HEK293T (cell line): ENCODE measurements around the gene IGSF1.

Experiments
- CTCF ChIA-PET: fragments of 350-600 bp; formaldehyde crosslinking; extraction: SDS; loops from one replicate; lab custom pipeline; 2021; ENCODE audit warnings: antibody characterized with exemption, inconsistent platforms; lab: Yijun Ruan, JAX
- POLR2A ChIA-PET: fragments of 350-600 bp; formaldehyde crosslinking; extraction: SDS; loops from one replicate; lab custom pipeline; 2020; ENCODE audit warnings: antibody characterized with exemption, inconsistent platforms; lab: Yijun Ruan, JAX
- DNase-seq: peaks from one replicate; pipeline ENCODE4 v3.0.0; 2012; ENCODE audit warnings: mixed read lengths; ENCODE audit errors: extremely low spot score
- ARNT ChIP-seq: fragments of 450-650 bp; IDR thresholded peaks from 2 replicates; pipeline ENCODE4 v1.6.1; 2017; ENCODE audit warnings: mild to moderate bottlenecking
- BHLHE40 ChIP-seq: fragments of 450-650 bp; IDR thresholded peaks from 2 replicates; pipeline ENCODE4 v1.6.1; 2016; ENCODE audit warnings: mild to moderate bottlenecking, moderate library complexity, borderline replicate concordance
- CTBP1 ChIP-seq: fragments of 450-650 bp; IDR thresholded peaks from 2 replicates; pipeline ENCODE4 v1.6.1; 2016; ENCODE audit warnings: borderline replicate concordance
- ELF4 ChIP-seq: fragments of 450-650 bp; IDR thresholded peaks from 2 replicates; pipeline ENCODE4 v1.6.1; 2017; ENCODE audit warnings: antibody characterized with exemption
- FOXA1 ChIP-seq: fragments of 450-650 bp; IDR thresholded peaks from 2 replicates; pipeline ENCODE4 v1.6.1; 2016; ENCODE audit warnings: mild to moderate bottlenecking
- FOXK2 ChIP-seq: fragments of 450-650 bp; IDR thresholded peaks from 2 replicates; pipeline ENCODE4 v1.6.1; 2016; ENCODE audit warnings: mild to moderate bottlenecking
- FOXM1 ChIP-seq: fragments of 450-650 bp; IDR thresholded peaks from 2 replicates; pipeline ENCODE4 v1.6.1; 2017; ENCODE audit warnings: mild to moderate bottlenecking, borderline replicate concordance
- HDGF ChIP-seq: fragments of 450-650 bp; IDR thresholded peaks from 2 replicates; pipeline ENCODE4 v1.6.1; 2017; ENCODE audit warnings: antibody characterized with exemption, borderline replicate concordance
- L3MBTL2 ChIP-seq: fragments of 450-650 bp; conservative IDR thresholded peaks from 2 replicates; pipeline ENCODE4 v1.6.1; 2016; ENCODE audit warnings: mild to moderate bottlenecking
- LEF1 ChIP-seq: fragments of 450-650 bp; IDR thresholded peaks from 2 replicates; pipeline ENCODE4 v1.6.1; 2017; ENCODE audit warnings: mild to moderate bottlenecking, borderline replicate concordance
- NFRKB ChIP-seq: fragments of 450-650 bp; IDR thresholded peaks from 2 replicates; pipeline ENCODE4 v1.6.1; 2016; ENCODE audit warnings: mild to moderate bottlenecking, moderate library complexity
- PKNOX1 ChIP-seq: fragments of 450-650 bp; IDR thresholded peaks from 2 replicates; pipeline ENCODE4 v1.6.1; 2016
- SP1 ChIP-seq: fragments of 450-650 bp; IDR thresholded peaks from 2 replicates; pipeline ENCODE4 v1.6.1; 2017
- SUZ12 ChIP-seq: fragments of 450-650 bp; IDR thresholded peaks from 2 replicates; pipeline ENCODE4 v1.6.1; 2016; ENCODE audit warnings: mild to moderate bottlenecking
- TARDBP ChIP-seq: fragments of 450-650 bp; IDR thresholded peaks from 2 replicates; pipeline ENCODE4 v1.6.1; 2016
- ZNF384 ChIP-seq: fragments of 450-650 bp; IDR thresholded peaks from 2 replicates; pipeline ENCODE4 v1.6.1; 2016

IGSF1 gene

GRCh38 chrX:131235768-131236545, 53.1 kb downstream of the IGSF1 start:
- TF ChIP-seq CTBP1, result no peak
- no peak for TF ChIP-seq FOXM1
- no peak for TF ChIP-seq ELF4
- TF ChIP-seq FOXA1, result no peak
- no peak for TF ChIP-seq ZNF384
- no peak for TF ChIP-seq SUZ12
- TF ChIP-seq TARDBP, result no peak
- no peak for TF ChIP-seq SP1
- no peak for TF ChIP-seq ARNT
- TF ChIP-seq LEF1, result no peak
- no peak for TF ChIP-seq NFRKB
- TF ChIP-seq FOXK2, result no peak
- POLR2A ChIA-PET, result no interaction called here
- CTCF ChIA-PET, result no interaction called here
- no peak for DNase-seq

- CTCF ChIA-PET, result no interaction called here
- no peak for DNase-seq
- POLR2A ChIA-PET, result no interaction called here
- TF ChIP-seq FOXA1 (no peak), SUZ12 (no peak), BHLHE40 (no peak), FOXM1 (no peak), L3MBTL2 (no peak), FOXK2 (no peak), TARDBP (no peak), PKNOX1 (no peak), NFRKB (no peak), LEF1 (no peak), HDGF (no peak), ARNT (no peak), ZNF384 (no peak), ELF4 (no peak), CTBP1 (no peak)
Measured at GRCh38 chrX:131227608-131228007, 61.5 kb downstream of the IGSF1 start.

GRCh38 chrX:131226591-131226990, 62.5 kb downstream of the IGSF1 start:
- CTCF ChIA-PET, result no interaction called here
- POLR2A ChIA-PET, result no interaction called here
- no peak for TF ChIP-seq ARNT
- no peak for TF ChIP-seq LEF1
- no peak for TF ChIP-seq HDGF
- TF ChIP-seq PKNOX1, result no peak
- TF ChIP-seq FOXM1, result no peak
- no peak for TF ChIP-seq ZNF384
- TF ChIP-seq BHLHE40, result no peak
- no peak for TF ChIP-seq TARDBP
- no peak for DNase-seq

GRCh38 chrX:131225078-131225477, 64.0 kb downstream of the IGSF1 start:
- CTCF ChIA-PET, result no interaction called here
- POLR2A ChIA-PET, result no interaction called here
- no peak for DNase-seq
- TF ChIP-seq PKNOX1 (no peak), CTBP1 (no peak), NFRKB (no peak), FOXM1 (no peak), SP1 (no peak), TARDBP (no peak), ARNT (no peak), FOXA1 (no peak), ELF4 (no peak), BHLHE40 (no peak), SUZ12 (no peak), LEF1 (no peak), HDGF (no peak)
